ENCODE data around the gene KIF16B. TPM values are rescaled to one million over a fixed set of nuclear protein-coding genes. Genes with fewer than 3 reads are reported as not detected.
A peak's percentile ranks its signal among the peaks of the same experiment; 100 is the strongest.
"Not testable (repeated sequence)": the region's sequence is repeated elsewhere in the genome, so short reads cannot be mapped to it uniquely, and the experiment has no call there.

KIF16B gene
- total RNA-seq, 1 experiment from 2014 or later: 7.6 TPM

DNA sequence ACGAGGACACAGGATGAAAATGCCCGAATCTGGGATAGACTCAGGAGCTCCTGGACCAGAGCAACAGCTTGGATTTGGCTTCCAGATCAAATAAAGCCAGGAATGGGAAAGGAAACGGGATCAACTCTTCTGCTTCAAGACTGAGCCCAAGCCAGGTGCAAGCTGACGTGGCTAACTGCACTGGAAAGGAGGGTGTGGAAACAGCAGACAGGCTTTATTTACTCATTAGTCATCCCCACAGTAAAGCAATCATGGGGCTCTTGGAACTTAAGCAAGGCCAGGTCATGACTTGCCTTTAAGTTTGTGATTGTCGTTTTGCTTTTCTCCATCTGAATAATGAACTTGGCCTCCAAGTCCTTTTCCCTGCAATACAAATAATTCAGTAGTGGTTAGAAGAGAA is 45.2 kb downstream of the KIF16B start (continued):
- TF ChIP-seq, protein P1, sequence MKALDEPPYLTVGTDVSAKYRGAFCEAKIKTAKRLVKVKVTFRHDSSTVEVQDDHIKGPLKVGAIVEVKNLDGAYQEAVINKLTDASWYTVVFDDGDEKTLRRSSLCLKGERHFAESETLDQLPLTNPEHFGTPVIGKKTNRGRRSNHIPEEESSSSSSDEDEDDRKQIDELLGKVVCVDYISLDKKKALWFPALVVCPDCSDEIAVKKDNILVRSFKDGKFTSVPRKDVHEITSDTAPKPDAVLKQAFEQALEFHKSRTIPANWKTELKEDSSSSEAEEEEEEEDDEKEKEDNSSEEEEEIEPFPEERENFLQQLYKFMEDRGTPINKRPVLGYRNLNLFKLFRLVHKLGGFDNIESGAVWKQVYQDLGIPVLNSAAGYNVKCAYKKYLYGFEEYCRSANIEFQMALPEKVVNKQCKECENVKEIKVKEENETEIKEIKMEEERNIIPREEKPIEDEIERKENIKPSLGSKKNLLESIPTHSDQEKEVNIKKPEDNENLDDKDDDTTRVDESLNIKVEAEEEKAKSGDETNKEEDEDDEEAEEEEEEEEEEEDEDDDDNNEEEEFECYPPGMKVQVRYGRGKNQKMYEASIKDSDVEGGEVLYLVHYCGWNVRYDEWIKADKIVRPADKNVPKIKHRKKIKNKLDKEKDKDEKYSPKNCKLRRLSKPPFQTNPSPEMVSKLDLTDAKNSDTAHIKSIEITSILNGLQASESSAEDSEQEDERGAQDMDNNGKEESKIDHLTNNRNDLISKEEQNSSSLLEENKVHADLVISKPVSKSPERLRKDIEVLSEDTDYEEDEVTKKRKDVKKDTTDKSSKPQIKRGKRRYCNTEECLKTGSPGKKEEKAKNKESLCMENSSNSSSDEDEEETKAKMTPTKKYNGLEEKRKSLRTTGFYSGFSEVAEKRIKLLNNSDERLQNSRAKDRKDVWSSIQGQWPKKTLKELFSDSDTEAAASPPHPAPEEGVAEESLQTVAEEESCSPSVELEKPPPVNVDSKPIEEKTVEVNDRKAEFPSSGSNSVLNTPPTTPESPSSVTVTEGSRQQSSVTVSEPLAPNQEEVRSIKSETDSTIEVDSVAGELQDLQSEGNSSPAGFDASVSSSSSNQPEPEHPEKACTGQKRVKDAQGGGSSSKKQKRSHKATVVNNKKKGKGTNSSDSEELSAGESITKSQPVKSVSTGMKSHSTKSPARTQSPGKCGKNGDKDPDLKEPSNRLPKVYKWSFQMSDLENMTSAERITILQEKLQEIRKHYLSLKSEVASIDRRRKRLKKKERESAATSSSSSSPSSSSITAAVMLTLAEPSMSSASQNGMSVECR (CRISPR knock-in tag; IDR thresholded peaks at IDR 0.05; ENCODE audit: borderline replicate concordance): no peak
- no peak for TF ChIP-seq FOXP4 (CRISPR knock-in tag; IDR thresholded peaks at IDR 0.05)

- peaks cover 25% of the 10 kb centered on the region for H3K9me3 Mint-ChIP-seq
- H3K4me3 Mint-ChIP-seq: no peak overlapping the region
- POLR2A ChIA-PET: no interaction called here
- ATAC-seq (no peak), DNase-seq (ENCODE audit: low spot score) (no peak)
- H3K4me1 Mint-ChIP-seq: peaks cover 42% of the 10 kb centered on the region
- H3K27ac Mint-ChIP-seq: no peak overlapping the region
- TF ChIP-seq ZNF121 (CRISPR knock-in tag; IDR thresholded peaks at IDR 0.05) (peak; percentile 86), ZNF425 (CRISPR knock-in tag; conservative IDR thresholded peaks at IDR 0.05) (no peak)
- CTCF ChIA-PET: interaction anchor here (0.5 to 1.3 kb wide), 2 partner anchors 9 to 213 kb away, joined by 3 read pairs; no protein-coding TSS in a partner anchor
- no peaks in the 10 kb centered on the region for H3K27me3 Mint-ChIP-seq (ENCODE audit: low read depth)
- H3K36me3 Mint-ChIP-seq: peaks cover 31% of the 10 kb centered on the region
Measured at GRCh38 chr20:16527438-16527837, 45.8 kb downstream of the KIF16B start.

DNA sequence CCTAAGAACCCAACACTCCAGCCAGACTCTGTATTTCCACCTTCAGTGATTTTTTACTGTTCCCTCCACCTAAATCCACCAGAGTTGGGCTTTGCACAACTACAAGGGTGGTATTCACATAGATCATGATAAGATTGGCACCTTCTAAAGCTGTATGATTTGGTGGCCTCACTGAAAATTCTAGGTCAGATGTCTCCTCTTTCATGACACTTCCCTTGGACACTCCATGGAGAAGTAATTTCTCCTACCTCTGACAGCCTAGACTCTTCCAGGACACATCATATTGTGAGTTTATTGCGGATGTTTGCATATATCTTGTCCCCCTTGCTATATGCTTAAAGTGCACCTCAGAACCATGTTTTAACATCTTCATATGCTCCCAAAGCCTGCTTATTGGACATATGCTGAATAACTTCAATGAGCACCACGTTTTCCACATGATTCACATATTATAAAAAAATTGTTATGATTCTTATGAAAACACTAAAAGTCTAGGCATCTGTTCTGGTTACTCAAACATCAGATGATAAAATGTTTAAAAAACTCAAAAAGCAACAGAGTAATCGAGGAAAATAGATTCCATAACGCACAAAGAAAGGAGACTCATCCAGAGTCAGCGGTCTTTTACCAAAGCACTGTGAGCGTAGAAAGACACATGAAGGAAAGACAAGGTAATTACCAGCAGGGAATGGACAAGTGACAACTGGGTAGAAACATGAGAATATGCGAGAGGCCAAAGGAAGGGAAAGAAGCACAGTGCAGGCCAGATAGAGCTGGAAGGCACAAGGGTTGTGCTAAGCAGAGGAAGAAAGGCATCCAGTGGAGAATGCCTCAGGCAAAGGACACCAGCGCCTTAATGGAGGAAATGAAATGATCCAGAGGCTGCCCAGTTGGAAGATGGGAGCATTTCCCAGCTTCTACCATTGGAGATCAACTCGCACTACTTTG is 46.5 kb downstream of the KIF16B start:
- no peaks in the 10 kb centered on the region for H3K27me3 Mint-ChIP-seq (ENCODE audit: low read depth)
- H3K36me3 Mint-ChIP-seq: peaks cover 31% of the 10 kb centered on the region
- TF ChIP-seq GTF2I (CRISPR knock-in tag; conservative IDR thresholded peaks at IDR 0.05) (no peak), NFATC4 (CRISPR knock-in tag; IDR thresholded peaks at IDR 0.05) (no peak), ZNF232 (CRISPR knock-in tag; IDR thresholded peaks at IDR 0.05) (no peak), CREB1 (CRISPR knock-in tag; IDR thresholded peaks at IDR 0.05) (no peak), HMGA2 (CRISPR knock-in tag; IDR thresholded peaks at IDR 0.05) (no peak), NR2C2 (CRISPR knock-in tag; IDR thresholded peaks at IDR 0.05) (no peak), ZNF317 (CRISPR knock-in tag; IDR thresholded peaks at IDR 0.05; ENCODE audit: borderline replicate concordance, low read depth) (no peak), SOX15 (CRISPR knock-in tag; IDR thresholded peaks at IDR 0.05) (no peak), SMAD4 (CRISPR knock-in tag; IDR thresholded peaks at IDR 0.05) (no peak), ZNF121 (CRISPR knock-in tag; IDR thresholded peaks at IDR 0.05) (no peak), CBFB (CRISPR knock-in tag; IDR thresholded peaks at IDR 0.05; ENCODE audit: low read depth) (no peak), ATF2 (CRISPR knock-in tag; IDR thresholded peaks at IDR 0.05; ENCODE audit: borderline replicate concordance, low read depth) (no peak), ZNF263 (CRISPR knock-in tag; IDR thresholded peaks at IDR 0.05; ENCODE audit: low read depth) (no peak), TCF7 (CRISPR knock-in tag; IDR thresholded peaks at IDR 0.05; ENCODE audit: low read depth) (no peak)
- H3K27ac Mint-ChIP-seq: peak overlapping the region; percentile 76; the same call in 1 of the 2 replicates
- no peak overlapping the region for H3K4me3 Mint-ChIP-seq
- ChIA-PET CTCF (interaction anchor here (0.9 to 1.3 kb wide), 2 partner anchors 9 to 223 kb away, joined by 3 read pairs; no protein-coding TSS in a partner anchor), POLR2A (no interaction called here)
- no peak for DNase-seq (ENCODE audit: low spot score)
- peaks cover 46% of the 10 kb centered on the region for H3K4me1 Mint-ChIP-seq
- peaks cover 24% of the 10 kb centered on the region for H3K9me3 Mint-ChIP-seq
- ATAC-seq: peak; percentile 65

DNA sequence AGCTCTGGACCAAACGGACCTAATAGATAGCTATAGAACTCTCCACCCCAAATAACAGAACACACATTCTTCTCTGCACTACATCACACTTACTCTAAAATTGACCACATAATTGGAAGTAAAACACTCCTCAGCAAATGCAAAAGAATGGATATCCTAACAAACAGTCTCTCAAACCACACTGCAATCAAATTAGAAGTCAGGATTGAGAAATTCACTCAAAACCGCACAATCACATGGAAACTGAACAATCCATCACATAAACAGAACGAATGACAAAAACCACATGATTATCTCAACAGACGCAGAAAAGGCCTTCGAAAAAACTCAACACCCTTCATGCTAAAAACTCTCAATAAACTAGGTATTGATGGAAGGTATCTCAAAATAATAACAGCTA is 50.6 kb downstream of the KIF16B start:
- POLR2A ChIA-PET; DNase-seq (ENCODE audit: low spot score); ATAC-seq; H3K4me3 Mint-ChIP-seq; H3K27ac Mint-ChIP-seq; H3K27me3 Mint-ChIP-seq (ENCODE audit: low read depth); CTCF ChIA-PET: not testable (repeated sequence)
- H3K4me1 Mint-ChIP-seq: peaks cover 67% of the 10 kb centered on the region
- H3K36me3 Mint-ChIP-seq: peaks cover 28% of the 10 kb centered on the region
- H3K9me3 Mint-ChIP-seq: peaks cover 20% of the 10 kb centered on the region

All from WTC11 (cell line).